Parathyroid adenoma (tissue), 2 donors: ENCODE data around the gene AGBL4.

Experiments used
- H2AFZ ChIP-seq: fragments of 300-600 bp; sonication (generic); one replicate; pipeline ENCODE4 v1.7.0; 2017; ENCODE audit warnings: antibody characterized with exemption, mild to moderate bottlenecking
- H3K27ac ChIP-seq: fragments of 300-600 bp; sonication (generic); one replicate; pipeline ENCODE4 v1.7.0; 2017
- H3K27me3 ChIP-seq: fragments of 300-600 bp; sonication (generic); one replicate; pipeline ENCODE4 v1.7.0; 2017; ENCODE audit warnings: low read length; ENCODE audit not compliant: control insufficient read depth, insufficient read depth
- H3K36me3 ChIP-seq: fragments of 300-600 bp; sonication (generic); one replicate; pipeline ENCODE4 v1.7.0; 2017; ENCODE audit warnings: low read length; ENCODE audit not compliant: control insufficient read depth, insufficient read depth
- H3K4me1 ChIP-seq: fragments of 300-600 bp; sonication (generic); one replicate; pipeline ENCODE4 v1.7.0; 2017; ENCODE audit warnings: control low read depth
- H3K4me2 ChIP-seq: fragments of 300-600 bp; sonication (generic); one replicate; pipeline ENCODE4 v1.7.0; 2017; ENCODE audit warnings: low read length
- H3K4me3 ChIP-seq: fragments of 300-600 bp; sonication (generic); one replicate; pipeline ENCODE4 v1.7.0; 2017; ENCODE audit warnings: low read depth, low read length
- H3K79me2 ChIP-seq: fragments of 300-600 bp; sonication (generic); one replicate; pipeline ENCODE4 v1.7.0; 2017; ENCODE audit warnings: control low read depth
- H3K9ac ChIP-seq: fragments of 300-600 bp; sonication (generic); one replicate; pipeline ENCODE4 v1.7.0; 2017; ENCODE audit warnings: mild to moderate bottlenecking
- H3K9me3 ChIP-seq: fragments of 300-600 bp; sonication (generic); one replicate; pipeline ENCODE4 v1.7.0; 2017; ENCODE audit warnings: low read length; ENCODE audit not compliant: control insufficient read depth
- TF ChIP-seq, protein P1 (sequence below): fragments of 300-600 bp; sonication (generic); IDR thresholded peaks from one replicate; pipeline ENCODE4 v1.7.0; 2017; ENCODE audit warnings: antibody characterized with exemption, mild to moderate bottlenecking
- donor health status: primary hyperparathyroidism.

Gene AGBL4

DNA sequence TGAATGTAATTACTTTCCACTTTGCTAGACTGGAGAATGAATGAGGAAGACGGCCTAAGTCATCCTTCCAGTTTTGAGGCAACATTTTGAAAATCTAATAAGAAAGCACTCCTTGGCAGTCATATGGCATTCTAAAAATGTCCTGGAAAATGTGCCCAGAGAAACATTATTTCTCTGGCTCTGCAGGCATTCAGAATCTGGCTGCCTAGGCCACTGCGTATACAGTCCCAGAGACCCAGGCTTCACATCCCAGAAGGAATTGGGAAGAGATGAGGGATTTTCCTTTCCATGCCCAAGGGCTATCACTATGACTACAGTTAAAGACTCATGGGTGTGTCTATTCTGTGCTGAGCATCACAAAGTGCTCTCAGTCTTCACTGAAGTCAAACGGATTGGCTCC lies 1339.9 kb downstream of the AGBL4 start:
- TF ChIP-seq, protein P1, sequence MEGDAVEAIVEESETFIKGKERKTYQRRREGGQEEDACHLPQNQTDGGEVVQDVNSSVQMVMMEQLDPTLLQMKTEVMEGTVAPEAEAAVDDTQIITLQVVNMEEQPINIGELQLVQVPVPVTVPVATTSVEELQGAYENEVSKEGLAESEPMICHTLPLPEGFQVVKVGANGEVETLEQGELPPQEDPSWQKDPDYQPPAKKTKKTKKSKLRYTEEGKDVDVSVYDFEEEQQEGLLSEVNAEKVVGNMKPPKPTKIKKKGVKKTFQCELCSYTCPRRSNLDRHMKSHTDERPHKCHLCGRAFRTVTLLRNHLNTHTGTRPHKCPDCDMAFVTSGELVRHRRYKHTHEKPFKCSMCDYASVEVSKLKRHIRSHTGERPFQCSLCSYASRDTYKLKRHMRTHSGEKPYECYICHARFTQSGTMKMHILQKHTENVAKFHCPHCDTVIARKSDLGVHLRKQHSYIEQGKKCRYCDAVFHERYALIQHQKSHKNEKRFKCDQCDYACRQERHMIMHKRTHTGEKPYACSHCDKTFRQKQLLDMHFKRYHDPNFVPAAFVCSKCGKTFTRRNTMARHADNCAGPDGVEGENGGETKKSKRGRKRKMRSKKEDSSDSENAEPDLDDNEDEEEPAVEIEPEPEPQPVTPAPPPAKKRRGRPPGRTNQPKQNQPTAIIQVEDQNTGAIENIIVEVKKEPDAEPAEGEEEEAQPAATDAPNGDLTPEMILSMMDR, result no peak
- H3K27me3 ChIP-seq, result no peaks in the 10 kb centered on the region
- H3K79me2 ChIP-seq, result no peaks in the 10 kb centered on the region
- H3K9ac ChIP-seq, result no peak overlapping the region
- H2AFZ ChIP-seq, result no peak overlapping the region
- H3K9me3 ChIP-seq, result no peaks in the 10 kb centered on the region
- no peaks in the 10 kb centered on the region for H3K4me1 ChIP-seq
- no peak overlapping the region for H3K4me2 ChIP-seq
- H3K4me3 ChIP-seq, result no peak overlapping the region
- no peak overlapping the region for H3K27ac ChIP-seq
- no peaks in the 10 kb centered on the region for H3K36me3 ChIP-seq

DNA sequence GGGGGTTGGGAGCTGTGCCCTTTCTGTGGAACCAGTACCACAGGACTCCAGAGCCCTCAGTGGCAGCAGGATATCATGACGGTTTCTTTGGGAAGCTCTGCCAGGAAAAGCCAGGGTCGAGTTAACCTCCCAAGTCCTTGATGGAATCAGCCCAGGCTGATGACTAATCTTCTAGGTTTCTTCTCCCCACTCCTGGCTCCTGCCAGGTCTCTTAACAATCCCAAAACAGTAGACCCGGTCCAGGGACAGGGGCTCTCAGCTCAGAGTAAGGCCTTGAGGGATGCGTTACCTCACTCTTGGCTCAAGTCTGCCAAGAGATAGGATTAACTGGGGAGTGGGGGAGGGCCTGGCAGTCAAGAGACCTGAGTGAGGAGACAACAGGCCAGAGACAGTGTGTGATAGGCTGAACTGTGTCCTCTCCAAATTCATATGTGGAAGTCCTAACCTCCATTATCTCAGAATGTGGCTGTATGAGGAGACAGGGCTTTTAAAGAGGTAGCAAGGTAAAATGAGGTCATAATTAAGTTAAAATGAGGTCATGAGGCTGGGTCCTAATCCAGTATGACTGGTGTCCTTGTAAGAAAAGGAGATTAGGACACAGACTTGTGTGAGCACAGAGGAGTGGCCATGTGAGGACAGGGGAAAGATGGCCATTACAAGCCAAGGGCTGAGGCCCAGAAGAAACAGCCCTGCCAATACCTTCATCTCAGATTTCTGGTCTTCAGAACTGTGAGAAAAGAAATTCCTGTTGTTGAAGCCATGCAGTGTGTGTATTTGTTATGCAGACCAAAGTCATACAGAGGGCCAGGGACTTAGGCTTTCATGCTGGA lies 1342.1 kb downstream of the AGBL4 start:
- no peaks in the 10 kb centered on the region for H3K79me2 ChIP-seq
- H3K9ac ChIP-seq, result no peak overlapping the region
- TF ChIP-seq, protein P1, result no peak
- H3K27ac ChIP-seq, result no peak overlapping the region
- H3K27me3 ChIP-seq, result no peaks in the 10 kb centered on the region
- no peak overlapping the region for H2AFZ ChIP-seq
- no peaks in the 10 kb centered on the region for H3K36me3 ChIP-seq
- no peak overlapping the region for H3K4me2 ChIP-seq
- H3K4me3 ChIP-seq, result no peak overlapping the region
- no peaks in the 10 kb centered on the region for H3K4me1 ChIP-seq
- H3K9me3 ChIP-seq, result no peaks in the 10 kb centered on the region

GRCh38 chr1:48680411-48681035 lies 1343.2 kb downstream of the AGBL4 start:
- Histone ChIP-seq H3K79me2 (no peaks in the 10 kb centered on the region), H3K27ac (no peak overlapping the region), H3K27me3 (no peaks in the 10 kb centered on the region), H3K4me1 (no peaks in the 10 kb centered on the region), H3K4me2 (no peak overlapping the region), H3K36me3 (no peaks in the 10 kb centered on the region), H2AFZ (no peak overlapping the region), H3K9ac (no peak overlapping the region), H3K9me3 (no peaks in the 10 kb centered on the region), H3K4me3 (no peak overlapping the region)
- TF ChIP-seq, protein P1, result no peak

GRCh38 chr1:48679859-48680258 lies 1343.9 kb downstream of the AGBL4 start:
- Histone ChIP-seq H2AFZ (no peak overlapping the region), H3K4me2 (no peak overlapping the region), H3K4me3 (no peak overlapping the region), H3K9ac (no peak overlapping the region), H3K27ac (no peak overlapping the region), H3K9me3 (no peaks in the 10 kb centered on the region), H3K79me2 (no peaks in the 10 kb centered on the region), H3K27me3 (no peaks in the 10 kb centered on the region), H3K4me1 (no peaks in the 10 kb centered on the region), H3K36me3 (no peaks in the 10 kb centered on the region)
- TF ChIP-seq, protein P1, result no peak
